DMS153 treated with DMSO at 0.1 percent for 48 hours (cell line): Measurements from ENCODE around the gene CACNB2.

Experiments used
- DNase-seq: peaks from one replicate; lab custom pipeline; 2025; ENCODE audit not compliant: unreplicated experiment; lab: John Stamatoyannopoulos, UW

CACNB2 gene

GRCh38 chr10:18328941-18329340 is 188.7 kb downstream of the CACNB2 start:
- DNase-seq, result no peak

GRCh38 chr10:18332048-18332447 is 191.8 kb downstream of the CACNB2 start:
- no peak for DNase-seq

GRCh38 chr10:18332484-18332883 is 192.3 kb downstream of the CACNB2 start:
- DNase-seq, result no peak

- DNase-seq, result no peak
These were observed 193.4 kb downstream of the CACNB2 start for GRCh38 chr10:18333621-18334020.

GRCh38 chr10:18334116-18334867 is 194.1 kb downstream of the CACNB2 start:
- DNase-seq, result no peak

GRCh38 chr10:18340496-18341051 is 200.3 kb downstream of the CACNB2 start:
- DNase-seq, result no peak

GRCh38 chr10:18341055-18341454 is 200.8 kb downstream of the CACNB2 start:
- no peak for DNase-seq

- no peak for DNase-seq
These were observed 203.3 kb downstream of the CACNB2 start for GRCh38 chr10:18343573-18343972.

- no peak for DNase-seq
These were observed 205.1 kb downstream of the CACNB2 start for GRCh38 chr10:18345308-18345707.

GRCh38 chr10:18350340-18350739 is 210.1 kb downstream of the CACNB2 start:
- DNase-seq, result no peak

GRCh38 chr10:18351421-18351820 is 211.2 kb downstream of the CACNB2 start:
- no peak for DNase-seq

- no peak for DNase-seq
These were observed 212.0 kb downstream of the CACNB2 start for GRCh38 chr10:18352175-18352574.

GRCh38 chr10:18359812-18360211 is 219.6 kb downstream of the CACNB2 start:
- no peak for DNase-seq

GRCh38 chr10:18362892-18363291 is 222.7 kb downstream of the CACNB2 start:
- no peak for DNase-seq

- DNase-seq, result no peak
These were observed 225.0 kb downstream of the CACNB2 start for GRCh38 chr10:18364987-18365775.

- no peak for DNase-seq
These were observed 227.6 kb downstream of the CACNB2 start for GRCh38 chr10:18367840-18368239.

GRCh38 chr10:18368273-18368672 is 228.0 kb downstream of the CACNB2 start:
- DNase-seq, result no peak

GRCh38 chr10:18368682-18369081 is 228.5 kb downstream of the CACNB2 start:
- DNase-seq, result no peak

GRCh38 chr10:18369859-18370473 is 229.7 kb downstream of the CACNB2 start:
- DNase-seq, result no peak

- DNase-seq, result no peak
These were observed 236.4 kb downstream of the CACNB2 start for GRCh38 chr10:18376650-18377049.

GRCh38 chr10:18377898-18378297 is 237.7 kb downstream of the CACNB2 start:
- no peak for DNase-seq

- no peak for DNase-seq
These were observed 238.5 kb downstream of the CACNB2 start for GRCh38 chr10:18378766-18379165.
